ENCODE data around the gene TLE4.

DNA sequence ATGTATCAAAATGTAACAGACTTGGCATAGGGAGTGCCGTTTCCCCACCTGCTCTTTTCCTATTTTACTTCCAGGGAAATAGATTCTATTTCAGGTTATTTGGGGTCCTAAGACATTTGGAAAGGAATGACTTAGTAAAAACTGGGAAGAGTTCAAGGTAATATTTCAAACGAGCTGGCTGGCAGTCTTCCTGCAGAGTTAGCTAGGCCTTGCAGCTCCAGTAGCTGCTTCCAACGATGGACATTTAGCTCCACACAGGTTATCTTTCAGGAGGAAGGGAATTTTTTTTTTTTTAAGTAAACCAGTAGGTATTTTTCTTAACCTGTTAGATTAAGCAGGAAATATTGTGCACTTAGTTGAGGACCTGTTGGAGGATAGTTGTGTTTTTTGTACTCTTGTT, 45.2 kb downstream of the TLE4 start:
- TF ChIP-seq CTCF (IDR thresholded peaks at IDR 0.05; ENCODE audit: poor library complexity): no peak
- TF ChIP-seq EZH2 (IDR thresholded peaks at IDR 0.05; ENCODE audit: borderline replicate concordance): no peak
